Urinary bladder (tissue), 4 donors: ENCODE results near the gene LPAR3. TPM values are rescaled to one million over a fixed set of nuclear protein-coding genes. Genes with fewer than 3 reads are reported as not detected.

ENCODE experiments used
- DNase-seq: peaks from one replicate; pipeline ENCODE4 v3.0.0-alpha.2; 2015; ENCODE audit errors: extremely low spot score
- H3K27ac ChIP-seq: one replicate; pipeline ENCODE4 v1.5.1; 2013; ENCODE audit warnings: low read depth, mild to moderate bottlenecking, moderate library complexity
- H3K36me3 ChIP-seq: one replicate; pipeline ENCODE4 v1.6.1; 2013; ENCODE audit warnings: mild to moderate bottlenecking, moderate library complexity; ENCODE audit not compliant: insufficient read depth
- H3K4me1 ChIP-seq: one replicate; pipeline ENCODE4 v1.6.1; 2013; ENCODE audit warnings: mild to moderate bottlenecking, moderate library complexity; ENCODE audit not compliant: insufficient read depth
- H3K4me3 ChIP-seq: one replicate; pipeline ENCODE4 v1.5.1; 2013; ENCODE audit warnings: low read depth, low read length
- WGBS: extraction: QIAGEN DNeasy Blood & Tissue Kit; methylation state at CpG from one replicate; pipeline ENCODE4 v1.1.7; 2013; 5-methylcytosine and 5-hydroxymethylcytosine counted together
- polyA plus RNA-seq: library from polyadenylated mRNA; stranded (reverse); fragments of 200-250 nt; gene quantifications from one replicate; pipeline ENCODE4 v1.2.3, GENCODE V29; 2013
- total RNA-seq: library from RNA; depleted of rRNA; stranded (reverse); fragments of >200 nt; gene quantifications from one replicate; pipeline ENCODE4 v1.2.3, GENCODE V29; 2014
- donor health status: healthy with polysubstance abuse.
- donor health status: healthy.

The LPAR3 gene, protein sequence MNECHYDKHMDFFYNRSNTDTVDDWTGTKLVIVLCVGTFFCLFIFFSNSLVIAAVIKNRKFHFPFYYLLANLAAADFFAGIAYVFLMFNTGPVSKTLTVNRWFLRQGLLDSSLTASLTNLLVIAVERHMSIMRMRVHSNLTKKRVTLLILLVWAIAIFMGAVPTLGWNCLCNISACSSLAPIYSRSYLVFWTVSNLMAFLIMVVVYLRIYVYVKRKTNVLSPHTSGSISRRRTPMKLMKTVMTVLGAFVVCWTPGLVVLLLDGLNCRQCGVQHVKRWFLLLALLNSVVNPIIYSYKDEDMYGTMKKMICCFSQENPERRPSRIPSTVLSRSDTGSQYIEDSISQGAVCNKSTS
- total RNA-seq: 12.8 TPM
- 1.6 TPM for polyA plus RNA-seq

GRCh38 chr1:84892705-84893618 is at the start of gene LPAR3:
TSS of gene LPAR3 (minus strand) at chr1:84893206. CDS start at chr1:84866120, 27,086 bp downstream.
- 1% methylated on average over 93 of the region's 93 CpGs for WGBS
- H3K36me3 ChIP-seq: no peaks in the 10 kb centered on the region
- no peak for DNase-seq
- peak within 1 kb of the TSS; percentile 58 for H3K4me3 ChIP-seq
- no peaks in the 10 kb centered on the region for H3K4me1 ChIP-seq
- H3K27ac ChIP-seq: no peak within 1 kb of the TSS

GRCh38 chr1:84941843-84942242 is 48.8 kb upstream of the LPAR3 start:
- no peaks in the 10 kb centered on the region for H3K4me1 ChIP-seq
- 76% methylated on average over 1 of the region's 1 CpG for WGBS

GRCh38 chr1:84940481-84940880 is 47.5 kb upstream of the LPAR3 start:
- Histone ChIP-seq H3K4me3 (no peak overlapping the region), H3K36me3 (no peaks in the 10 kb centered on the region), H3K27ac (no peak overlapping the region), H3K4me1 (no peaks in the 10 kb centered on the region)
- WGBS: 82% methylated on average over 4 of the region's 4 CpGs
- DNase-seq: no peak

More at GRCh38 chr1:84941843-84942242, 48.8 kb upstream of the LPAR3 start:
- no peak overlapping the region for H3K4me3 ChIP-seq
- no peak for DNase-seq
- no peak overlapping the region for H3K27ac ChIP-seq
- H3K36me3 ChIP-seq: no peaks in the 10 kb centered on the region

DNA sequence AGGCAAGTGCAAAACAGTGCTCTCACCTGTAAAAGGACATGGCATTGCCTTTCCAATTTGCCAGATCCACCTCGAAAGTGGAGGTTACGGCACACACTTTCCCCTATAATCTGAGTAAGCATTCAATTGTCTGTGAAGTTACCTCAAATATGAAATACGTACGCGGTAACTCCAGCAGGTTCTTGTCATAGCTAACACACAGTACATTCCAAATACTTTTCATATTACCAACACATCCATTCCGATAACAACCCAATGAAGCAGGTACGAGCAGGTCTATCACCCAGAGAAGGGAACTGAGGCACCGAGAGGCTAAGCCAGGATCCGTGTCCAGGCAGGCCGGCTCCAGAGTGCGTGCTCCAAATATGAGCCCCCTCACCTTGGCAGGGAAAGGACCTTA is 46.8 kb upstream of the LPAR3 start:
- DNase-seq: no peak
- Histone ChIP-seq H3K27ac (no peak overlapping the region), H3K36me3 (no peaks in the 10 kb centered on the region), H3K4me3 (no peak overlapping the region), H3K4me1 (no peaks in the 10 kb centered on the region)
- WGBS: 93% methylated on average over 11 of the region's 11 CpGs

- H3K36me3 ChIP-seq: no peaks in the 10 kb centered on the region
- DNase-seq: no peak
- H3K4me3 ChIP-seq: no peak overlapping the region
- no peak overlapping the region for H3K27ac ChIP-seq
- 72% methylated on average over 8 of the region's 8 CpGs for WGBS
- H3K4me1 ChIP-seq: no peaks in the 10 kb centered on the region
Measured at GRCh38 chr1:84939151-84939550, 46.1 kb upstream of the LPAR3 start.

GRCh38 chr1:84936116-84936810 is 43.3 kb upstream of the LPAR3 start:
- H3K36me3 ChIP-seq: no peaks in the 10 kb centered on the region
- WGBS: 1% methylated on average over 5 of the region's 5 CpGs
- no peak overlapping the region for H3K27ac ChIP-seq
- no peak overlapping the region for H3K4me3 ChIP-seq
- H3K4me1 ChIP-seq: no peaks in the 10 kb centered on the region
- DNase-seq: peak; percentile 45

- Histone ChIP-seq H3K4me3 (no peak overlapping the region), H3K4me1 (no peaks in the 10 kb centered on the region), H3K27ac (no peak overlapping the region), H3K36me3 (no peaks in the 10 kb centered on the region)
- DNase-seq: no peak
- 89% methylated on average over 7 of the region's 7 CpGs for WGBS
Measured at GRCh38 chr1:84933011-84933611, 40.1 kb upstream of the LPAR3 start.

GRCh38 chr1:84930831-84931230 is 37.8 kb upstream of the LPAR3 start:
- Histone ChIP-seq H3K36me3 (no peaks in the 10 kb centered on the region), H3K4me3 (no peak overlapping the region), H3K4me1 (no peaks in the 10 kb centered on the region), H3K27ac (no peak overlapping the region)
- DNase-seq: no peak
- 86% methylated on average over 2 of the region's 2 CpGs for WGBS

DNA sequence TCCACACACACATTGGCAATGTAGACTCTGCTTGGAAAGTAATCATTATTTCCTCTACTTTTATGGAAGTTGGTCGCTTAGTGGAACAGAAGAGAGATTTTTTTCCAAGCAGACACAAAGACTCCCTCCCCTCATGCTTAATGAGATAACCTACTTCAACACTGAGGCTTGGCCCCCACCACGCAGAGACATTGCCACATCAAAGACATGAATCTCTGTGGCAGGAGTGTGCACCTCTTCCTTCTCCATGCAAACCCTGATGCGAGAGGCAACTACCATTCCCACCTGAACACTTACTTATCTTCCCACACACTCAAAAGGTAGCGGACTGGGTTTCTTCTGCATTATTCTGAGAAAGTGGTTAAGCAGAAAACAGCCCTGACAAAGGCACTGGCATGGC is 37.3 kb upstream of the LPAR3 start:
- H3K27ac ChIP-seq: no peak overlapping the region
- WGBS: 85% methylated on average over 4 of the region's 4 CpGs
- H3K4me1 ChIP-seq: no peaks in the 10 kb centered on the region
- DNase-seq: no peak
- no peak overlapping the region for H3K4me3 ChIP-seq
- H3K36me3 ChIP-seq: no peaks in the 10 kb centered on the region

DNA sequence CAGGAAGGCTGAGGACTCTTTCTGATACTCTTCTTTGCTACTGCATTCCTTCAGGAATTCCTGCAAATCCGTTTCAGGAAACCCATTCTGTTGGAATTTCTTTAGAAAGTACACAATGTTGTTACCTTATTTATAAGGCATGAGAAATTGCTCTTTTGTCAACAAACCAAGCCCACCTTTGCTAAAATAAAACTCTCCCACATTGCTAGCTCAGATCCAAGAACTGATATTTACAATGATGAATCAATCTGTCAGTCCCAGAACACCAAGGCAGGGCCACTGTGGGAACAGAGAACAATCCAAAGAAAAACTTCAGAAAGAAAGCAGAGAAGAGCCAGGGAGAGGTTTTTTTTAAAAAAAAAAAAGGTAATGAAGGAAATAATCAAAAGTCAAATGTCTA is 36.6 kb upstream of the LPAR3 start:
- Histone ChIP-seq H3K27ac (no peak overlapping the region), H3K36me3 (no peaks in the 10 kb centered on the region), H3K4me1 (no peaks in the 10 kb centered on the region), H3K4me3 (no peak overlapping the region)
- WGBS: 45% methylated on average over 1 of the region's 1 CpG
- no peak for DNase-seq

DNA sequence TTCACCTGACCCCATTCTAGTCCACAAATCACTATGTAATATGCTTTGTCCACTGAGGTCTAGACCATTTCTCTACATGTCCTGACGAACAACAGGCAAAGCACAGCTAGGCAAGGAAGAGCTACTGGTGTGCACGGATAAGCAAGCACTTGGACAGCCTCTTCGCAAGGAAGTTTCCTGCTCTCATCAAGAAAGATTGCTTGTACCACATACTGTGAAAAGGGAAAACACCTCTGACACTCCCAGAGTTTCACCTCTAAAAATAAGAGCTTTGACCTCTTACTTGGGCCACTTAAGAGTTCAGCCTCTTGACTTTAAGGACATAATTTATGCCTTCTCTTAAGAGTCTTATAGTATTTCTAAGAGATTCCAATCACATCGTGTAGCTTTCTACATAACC is 36.0 kb upstream of the LPAR3 start:
- 68% methylated on average over 4 of the region's 4 CpGs for WGBS
- no peaks in the 10 kb centered on the region for H3K4me1 ChIP-seq
- no peak for DNase-seq
- no peak overlapping the region for H3K27ac ChIP-seq
- H3K36me3 ChIP-seq: no peaks in the 10 kb centered on the region
- H3K4me3 ChIP-seq: no peak overlapping the region

DNA sequence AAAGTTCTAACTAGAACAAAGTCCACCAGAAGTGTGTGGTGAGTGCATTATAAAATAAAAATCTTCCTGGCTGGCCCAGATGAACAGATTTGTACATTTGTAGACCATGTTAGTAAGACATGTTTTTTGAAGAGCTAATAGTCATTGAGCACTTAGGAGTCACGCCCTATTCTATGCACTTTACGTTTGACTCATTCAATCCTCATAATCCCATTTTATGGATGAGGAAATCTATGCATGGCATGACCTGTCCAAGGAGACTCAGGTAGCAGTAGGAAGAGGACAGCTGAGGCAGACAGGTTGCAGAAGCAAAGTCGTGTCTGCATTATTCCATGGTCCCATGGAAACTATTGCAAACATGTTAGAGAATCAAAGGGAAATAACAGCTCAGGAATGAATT is 30.3 kb upstream of the LPAR3 start:
- H3K36me3 ChIP-seq: no peaks in the 10 kb centered on the region
- no peaks in the 10 kb centered on the region for H3K4me1 ChIP-seq
- no peak overlapping the region for H3K27ac ChIP-seq
- DNase-seq: no peak
- no peak overlapping the region for H3K4me3 ChIP-seq
- 86% methylated on average over 3 of the region's 3 CpGs for WGBS

- Histone ChIP-seq H3K36me3 (no peaks in the 10 kb centered on the region), H3K4me3 (no peak overlapping the region), H3K4me1 (no peaks in the 10 kb centered on the region), H3K27ac (no peak overlapping the region)
- 89% methylated on average over 1 of the region's 1 CpG for WGBS
- no peak for DNase-seq
Measured at GRCh38 chr1:84920159-84920558, 27.2 kb upstream of the LPAR3 start.
